Non-pigmented ciliary epithelial cell (primary cell): ENCODE data around the gene COX5A.

ENCODE experiments used
- DNase-seq: peaks from one replicate; pipeline ENCODE4 v3.0.0-alpha.2; 2010; ENCODE audit warnings: low read depth

The COX5A gene

DNA sequence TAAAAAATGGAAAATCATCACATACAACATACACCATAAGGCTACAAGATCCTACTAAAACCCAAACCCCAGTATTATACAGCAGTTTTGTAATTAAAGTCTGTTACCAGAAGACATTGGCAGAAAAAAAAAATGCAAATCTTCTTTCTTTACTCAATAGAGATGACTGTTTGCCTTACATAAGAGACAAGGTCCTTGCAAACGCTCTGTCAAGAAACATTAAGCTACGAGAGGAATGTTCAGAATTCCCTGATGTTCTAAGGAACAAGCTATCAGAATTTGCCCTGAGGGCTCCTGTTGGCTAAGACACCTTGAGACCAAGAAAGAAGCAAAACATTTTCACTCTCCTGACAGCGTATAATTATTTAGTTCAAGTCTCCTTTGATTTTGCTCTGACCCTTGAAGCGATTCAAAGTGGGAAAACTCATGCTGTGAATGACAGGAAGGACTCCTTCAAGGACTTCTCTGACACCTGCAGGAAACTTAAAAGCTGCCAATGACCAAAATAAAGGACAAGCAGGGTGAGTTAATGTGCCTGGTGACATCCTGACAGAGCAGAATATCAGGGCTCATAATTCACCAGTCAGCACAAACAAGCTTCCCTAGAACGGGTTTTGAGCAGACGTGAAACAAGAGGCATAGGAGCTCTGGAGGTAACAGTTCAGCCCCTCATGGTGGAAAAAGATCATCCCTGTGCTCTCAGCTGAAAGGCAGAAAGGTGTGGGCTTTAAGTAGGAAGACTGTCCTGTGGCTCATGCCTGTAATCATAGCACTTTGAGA, 67.2 kb downstream of the COX5A start:
- no peak for DNase-seq
